Measurements from ENCODE around the gene HNRNPCL4. TPM values are rescaled to one million over a fixed set of nuclear protein-coding genes. Genes with fewer than 3 reads are reported as not detected.
"Not testable (repeated sequence)": the region's sequence is repeated elsewhere in the genome, so short reads cannot be mapped to it uniquely, and the experiment has no call there.

Gene HNRNPCL4
- polyA plus RNA-seq (ENCODE audit: insufficient read length in 3 of 3): under 1 TPM in 1 of 3 donors, not detected in 2; 0.21 TPM

- DNase-seq (ENCODE audit: low read depth in 3 of 3, low spot score in 2 of 3): not testable (repeated sequence)
Measured at GRCh38 chr1:13165531-13165930, at the start of gene HNRNPCL4. Gene HNRNPCL4, minus strand, starts transcription at chr1:13165631. Its CDS starts 164 bp downstream, at chr1:13165467.

GRCh38 chr1:13208712-13209111, 43.3 kb upstream of the HNRNPCL4 start:
- not testable (repeated sequence) for DNase-seq (ENCODE audit: low read depth in 3 of 3, low spot score in 2 of 3)

- not testable (repeated sequence) for DNase-seq (ENCODE audit: low read depth in 3 of 3, low spot score in 2 of 3)
Measured at GRCh38 chr1:13201309-13201708, 35.9 kb upstream of the HNRNPCL4 start, which contains the start of gene PRAMEF13. Gene PRAMEF13, minus strand, starts transcription at chr1:13201409. Its CDS starts 1,820 bp downstream, at chr1:13199589.

GRCh38 chr1:13171548-13171947, 6.1 kb upstream of the HNRNPCL4 start, which contains the start of gene PRAMEF9:
Gene PRAMEF9, plus strand, starts transcription at chr1:13171848. Its CDS starts 3,433 bp downstream, at chr1:13175281.
- DNase-seq (ENCODE audit: low read depth in 3 of 3, low spot score in 2 of 3): not testable (repeated sequence)

GRCh38 chr1:13155909-13156308, 9.5 kb downstream of the HNRNPCL4 start, which contains the start of gene PRAMEF26:
Gene PRAMEF26, minus strand, starts transcription at chr1:13156009. Its CDS starts 2,914 bp downstream, at chr1:13153095.
- DNase-seq (ENCODE audit: low read depth in 3 of 3, low spot score in 2 of 3): not testable (repeated sequence)

- DNase-seq (ENCODE audit: low read depth in 3 of 3, low spot score in 2 of 3): not testable (repeated sequence)
Measured at GRCh38 chr1:13116754-13117153, 48.7 kb downstream of the HNRNPCL4 start, which contains the start of gene HNRNPCL2. Gene HNRNPCL2, minus strand, starts transcription at chr1:13116854. Its CDS starts 454 bp downstream, at chr1:13116400.

Other genes starting within 250 kb of the HNRNPCL4 start
- not detected for gene PRAMEF7, start 249.0 kb downstream of the HNRNPCL4 start, polyA plus RNA-seq (ENCODE audit: insufficient read length in 3 of 3)
- not detected for gene PRAMEF6, start 218.1 kb downstream of the HNRNPCL4 start, polyA plus RNA-seq (ENCODE audit: insufficient read length in 3 of 3)
- gene PRAMEF27, start 109.1 kb downstream of the HNRNPCL4 start, polyA plus RNA-seq (ENCODE audit: insufficient read length in 3 of 3): not detected
- not detected for gene HNRNPCL3, start 104.9 kb downstream of the HNRNPCL4 start, polyA plus RNA-seq (ENCODE audit: insufficient read length in 3 of 3)
- not detected for gene PRAMEF25, start 94.9 kb downstream of the HNRNPCL4 start, polyA plus RNA-seq (ENCODE audit: insufficient read length in 3 of 3)
- under 1 TPM; 0.31 to 0.46 (median 0.39) TPM for gene HNRNPCL2, start 48.8 kb downstream of the HNRNPCL4 start, polyA plus RNA-seq (ENCODE audit: insufficient read length in 3 of 3)
- not detected for gene PRAMEF26, start 9.6 kb downstream of the HNRNPCL4 start, polyA plus RNA-seq (ENCODE audit: insufficient read length in 3 of 3)
- gene PRAMEF9, start 6.2 kb upstream of the HNRNPCL4 start, polyA plus RNA-seq (ENCODE audit: insufficient read length in 3 of 3): not detected
- gene PRAMEF13, start 35.8 kb upstream of the HNRNPCL4 start, polyA plus RNA-seq (ENCODE audit: insufficient read length in 3 of 3): not detected
- not detected for gene PRAMEF18, start 60.5 kb upstream of the HNRNPCL4 start, polyA plus RNA-seq (ENCODE audit: insufficient read length in 3 of 3)
- gene PRAMEF5, start 88.6 kb upstream of the HNRNPCL4 start, polyA plus RNA-seq (ENCODE audit: insufficient read length in 3 of 3): not detected
- not detected for gene PRAMEF8, start 119.5 kb upstream of the HNRNPCL4 start, polyA plus RNA-seq (ENCODE audit: insufficient read length in 3 of 3)
- not detected for gene PRAMEF33, start 137.9 kb upstream of the HNRNPCL4 start, polyA plus RNA-seq (ENCODE audit: insufficient read length in 3 of 3)
- gene PRAMEF15, start 149.9 kb upstream of the HNRNPCL4 start, polyA plus RNA-seq (ENCODE audit: insufficient read length in 3 of 3): not detected
- gene PRAMEF14, start 181.5 kb upstream of the HNRNPCL4 start, polyA plus RNA-seq (ENCODE audit: insufficient read length in 3 of 3): not detected
- gene PRAMEF19, start 206.3 kb upstream of the HNRNPCL4 start, polyA plus RNA-seq (ENCODE audit: insufficient read length in 3 of 3): not detected
- gene PRAMEF17, start 224.0 kb upstream of the HNRNPCL4 start, polyA plus RNA-seq (ENCODE audit: insufficient read length in 3 of 3): not detected
- not detected for gene PRAMEF20, start 244.8 kb upstream of the HNRNPCL4 start, polyA plus RNA-seq (ENCODE audit: insufficient read length in 3 of 3)

All from right renal cortex interstitium (tissue), 3 donors.